ENCODE measurements around the gene ARID1B.

Gene ARID1B

DNA sequence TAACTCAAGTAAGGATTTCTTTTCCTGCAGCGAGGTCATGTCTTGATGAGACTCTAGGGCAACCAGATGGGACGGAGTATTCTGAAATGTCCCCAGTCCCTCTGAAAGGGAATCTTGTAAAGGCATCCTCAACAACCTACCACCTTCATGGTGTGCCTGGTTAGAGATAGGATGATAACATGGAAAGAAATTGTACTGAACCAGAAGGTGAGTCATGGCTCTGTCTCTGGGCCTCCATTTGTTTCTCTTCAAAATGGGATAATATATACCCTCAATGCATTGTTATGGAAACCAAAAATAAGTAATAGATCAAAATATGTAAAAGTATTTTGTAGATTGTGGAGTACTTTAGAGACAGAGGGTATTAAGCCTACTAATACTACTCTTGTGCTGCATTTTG, 219.1 kb downstream of the ARID1B start:
- no peak for DNase-seq (ENCODE audit: low read depth)

DNA sequence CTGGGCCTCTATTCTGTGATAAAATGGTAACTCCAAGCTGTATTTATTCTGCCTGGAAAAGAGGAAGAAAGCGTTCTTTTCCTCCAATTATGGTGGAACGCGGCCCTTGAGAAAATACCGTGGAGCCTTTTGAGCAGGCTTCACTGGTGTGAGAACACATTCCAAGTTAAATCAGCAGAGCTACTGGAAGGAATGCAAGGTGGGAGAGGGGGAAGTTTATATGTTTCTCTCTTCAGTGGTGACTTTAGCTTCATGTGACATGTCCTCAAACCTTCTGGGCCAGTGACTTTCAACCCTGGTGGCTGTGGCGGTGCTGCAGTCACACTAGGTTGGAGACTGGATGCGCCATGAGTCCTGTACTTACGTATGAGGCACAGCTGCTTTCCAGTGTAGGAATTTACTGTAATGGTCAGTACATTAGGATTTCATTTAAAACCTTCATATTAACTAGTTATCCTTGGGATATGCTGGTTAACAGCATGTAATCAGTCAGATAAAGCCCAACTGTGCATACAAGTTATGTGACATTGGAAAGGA, 221.7 kb downstream of the ARID1B start:
- DNase-seq (ENCODE audit: low read depth) = no peak
- H3K4me3 ChIP-seq (ENCODE audit: low read depth, low read length) = no peak overlapping the region
- TF ChIP-seq, protein P1, sequence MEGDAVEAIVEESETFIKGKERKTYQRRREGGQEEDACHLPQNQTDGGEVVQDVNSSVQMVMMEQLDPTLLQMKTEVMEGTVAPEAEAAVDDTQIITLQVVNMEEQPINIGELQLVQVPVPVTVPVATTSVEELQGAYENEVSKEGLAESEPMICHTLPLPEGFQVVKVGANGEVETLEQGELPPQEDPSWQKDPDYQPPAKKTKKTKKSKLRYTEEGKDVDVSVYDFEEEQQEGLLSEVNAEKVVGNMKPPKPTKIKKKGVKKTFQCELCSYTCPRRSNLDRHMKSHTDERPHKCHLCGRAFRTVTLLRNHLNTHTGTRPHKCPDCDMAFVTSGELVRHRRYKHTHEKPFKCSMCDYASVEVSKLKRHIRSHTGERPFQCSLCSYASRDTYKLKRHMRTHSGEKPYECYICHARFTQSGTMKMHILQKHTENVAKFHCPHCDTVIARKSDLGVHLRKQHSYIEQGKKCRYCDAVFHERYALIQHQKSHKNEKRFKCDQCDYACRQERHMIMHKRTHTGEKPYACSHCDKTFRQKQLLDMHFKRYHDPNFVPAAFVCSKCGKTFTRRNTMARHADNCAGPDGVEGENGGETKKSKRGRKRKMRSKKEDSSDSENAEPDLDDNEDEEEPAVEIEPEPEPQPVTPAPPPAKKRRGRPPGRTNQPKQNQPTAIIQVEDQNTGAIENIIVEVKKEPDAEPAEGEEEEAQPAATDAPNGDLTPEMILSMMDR (conservative IDR thresholded peaks at IDR 0.05; ENCODE audit: low read depth, low read length) = no peak

More for the DNA sequence above, 219.1 kb downstream of the ARID1B start:
- H3K4me3 ChIP-seq (ENCODE audit: low read depth, low read length) = no peak overlapping the region
- TF ChIP-seq, protein P1 (conservative IDR thresholded peaks at IDR 0.05; ENCODE audit: low read depth, low read length) = no peak

DNA sequence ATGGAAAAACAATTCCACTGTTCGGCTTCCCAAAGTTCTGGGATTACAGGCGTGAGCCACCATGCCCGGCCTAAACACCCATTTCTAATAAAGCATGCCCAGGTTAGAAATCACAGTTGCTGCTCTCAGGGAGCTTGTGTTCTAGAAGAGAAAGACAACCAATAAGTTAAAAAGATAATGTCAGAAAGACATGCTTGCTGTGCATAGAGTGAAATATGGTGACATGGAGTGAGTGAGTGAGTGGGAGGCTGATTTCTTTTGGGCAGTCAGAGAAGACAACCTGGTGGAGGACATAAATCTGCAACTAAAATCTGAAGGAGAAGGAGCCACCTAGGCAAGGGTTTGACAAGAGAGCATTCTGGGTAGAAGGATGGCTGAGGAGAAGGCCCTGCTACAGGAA, 222.6 kb downstream of the ARID1B start:
- DNase-seq (ENCODE audit: low read depth) = no peak
- TF ChIP-seq, protein P1 (conservative IDR thresholded peaks at IDR 0.05; ENCODE audit: low read depth, low read length) = no peak
- no peak overlapping the region for H3K4me3 ChIP-seq (ENCODE audit: low read depth, low read length)

GRCh38 chr6:157001716-157002115, 224.5 kb downstream of the ARID1B start:
- H3K4me3 ChIP-seq (ENCODE audit: low read depth, low read length) = no peak overlapping the region
- TF ChIP-seq, protein P1 (conservative IDR thresholded peaks at IDR 0.05; ENCODE audit: low read depth, low read length) = no peak
- no peak for DNase-seq (ENCODE audit: low read depth)

DNA sequence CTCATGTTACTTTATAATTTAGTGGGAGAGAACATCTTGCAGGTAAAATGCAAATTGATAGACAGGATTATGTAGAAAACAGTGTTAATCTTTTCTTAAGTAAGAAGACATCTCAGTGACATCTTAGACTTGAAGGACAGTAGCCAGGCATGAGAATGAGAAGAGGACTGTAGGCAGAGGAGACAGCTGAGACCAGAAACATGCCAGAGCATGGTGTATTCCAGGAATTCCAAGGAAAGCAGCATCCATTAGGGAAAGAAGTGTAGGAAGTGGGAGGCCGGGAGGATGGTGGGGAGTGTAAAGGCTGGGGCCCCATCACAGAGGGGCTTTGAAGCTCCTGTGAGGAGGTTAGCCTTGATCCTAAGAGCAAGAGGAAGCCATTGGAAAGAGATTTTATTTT, 225.6 kb downstream of the ARID1B start:
- no peak for DNase-seq (ENCODE audit: low read depth)
- TF ChIP-seq, protein P1 (conservative IDR thresholded peaks at IDR 0.05; ENCODE audit: low read depth, low read length) = no peak
- H3K4me3 ChIP-seq (ENCODE audit: low read depth, low read length) = no peak overlapping the region

DNA sequence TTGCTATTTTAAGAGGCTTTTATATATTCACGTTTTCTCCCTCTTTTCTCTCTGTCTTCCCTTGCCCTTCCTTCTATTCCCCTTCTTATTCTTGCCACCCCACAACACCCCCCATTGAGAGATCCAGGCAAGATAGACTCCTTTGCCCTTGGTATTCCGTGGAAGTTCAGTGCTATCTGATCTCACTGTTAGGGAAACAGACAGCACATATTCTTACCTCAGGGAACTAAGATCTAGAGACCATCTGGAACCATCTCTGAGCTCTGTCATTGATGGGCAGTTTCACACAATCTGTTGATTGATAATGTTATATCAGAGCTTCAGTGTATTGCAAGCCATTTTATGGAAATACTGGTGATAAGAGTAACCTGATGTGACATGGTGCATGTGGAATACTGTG, 228.8 kb downstream of the ARID1B start:
- TF ChIP-seq, protein P1 (conservative IDR thresholded peaks at IDR 0.05; ENCODE audit: low read depth, low read length) = no peak

GRCh38 chr6:157008568-157008967, 231.4 kb downstream of the ARID1B start:
- H3K4me3 ChIP-seq (ENCODE audit: low read depth, low read length) = no peak overlapping the region
- no peak for DNase-seq (ENCODE audit: low read depth)
- TF ChIP-seq, protein P1 (conservative IDR thresholded peaks at IDR 0.05; ENCODE audit: low read depth, low read length) = no peak

More for the DNA sequence above, 228.8 kb downstream of the ARID1B start:
- DNase-seq (ENCODE audit: low read depth) = no peak
- H3K4me3 ChIP-seq (ENCODE audit: low read depth, low read length) = no peak overlapping the region

Data from choroid plexus epithelial cell (primary cell).